Muscle layer of duodenum (tissue), 2 donors: Measurements from ENCODE around the gene ZNF436.

Experiments
- H3K27ac ChIP-seq: one replicate; pipeline ENCODE4 v1.7.0; 2013; ENCODE audit warnings: mild to moderate bottlenecking, low read length
- H3K27me3 ChIP-seq: one replicate; pipeline ENCODE4 v1.7.0; 2013; ENCODE audit warnings: low read depth, mild to moderate bottlenecking, control low read depth, low read length
- H3K36me3 ChIP-seq, 2 donors: one replicate each; pipeline ENCODE4 v1.7.0; 2013; ENCODE audit warnings: low read length in 2 of 2, control low read depth in 1 of 2, mild to moderate bottlenecking in 1 of 2; ENCODE audit not compliant: insufficient read depth in 2 of 2, control insufficient read depth in 1 of 2
- H3K4me1 ChIP-seq, 2 donors: one replicate each; pipeline ENCODE4 v1.7.0; 2013; ENCODE audit warnings: low read length in 2 of 2, mild to moderate bottlenecking in 2 of 2, control low read depth in 1 of 2, moderate library complexity in 1 of 2; ENCODE audit not compliant: insufficient read depth in 2 of 2, control insufficient read depth in 1 of 2
- H3K4me3 ChIP-seq, 2 donors: one replicate each; pipeline ENCODE4 v1.7.0; 2013; ENCODE audit warnings: low read length in 2 of 2, low read depth in 1 of 2, mild to moderate bottlenecking in 1 of 2
- H3K9me3 ChIP-seq, 2 donors: one replicate each; pipeline ENCODE4 v1.7.0; 2013; ENCODE audit warnings: low read length in 2 of 2, control low read depth in 1 of 2, mild to moderate bottlenecking in 1 of 2; ENCODE audit not compliant: control insufficient read depth in 1 of 2
- donor health status: healthy.

ZNF436 gene

GRCh38 chr1:23358310-23358875 lies 11.2 kb downstream of the ZNF436 start:
- Histone ChIP-seq H3K4me1 (peaks cover 0 to 9% of the 10 kb centered on the region in 2 donors), H3K27me3 (no peaks in the 10 kb centered on the region), H3K4me3 (no peak overlapping the region), H3K36me3 (peaks cover 36 to 40% of the 10 kb centered on the region in 2 donors), H3K9me3 (peaks cover 36 to 40% of the 10 kb centered on the region in 2 donors), H3K27ac (no peak overlapping the region)

GRCh38 chr1:23357138-23357908 lies 12.3 kb downstream of the ZNF436 start:
- Histone ChIP-seq H3K27ac (no peak overlapping the region), H3K9me3 (peaks cover 28 to 29% of the 10 kb centered on the region in 2 donors), H3K4me1 (peaks cover 0 to 9% of the 10 kb centered on the region in 2 donors), H3K27me3 (no peaks in the 10 kb centered on the region), H3K4me3 (peak overlapping the region in 1 of 2 donors; percentile 12), H3K36me3 (peaks cover 25 to 30% of the 10 kb centered on the region in 2 donors)

DNA sequence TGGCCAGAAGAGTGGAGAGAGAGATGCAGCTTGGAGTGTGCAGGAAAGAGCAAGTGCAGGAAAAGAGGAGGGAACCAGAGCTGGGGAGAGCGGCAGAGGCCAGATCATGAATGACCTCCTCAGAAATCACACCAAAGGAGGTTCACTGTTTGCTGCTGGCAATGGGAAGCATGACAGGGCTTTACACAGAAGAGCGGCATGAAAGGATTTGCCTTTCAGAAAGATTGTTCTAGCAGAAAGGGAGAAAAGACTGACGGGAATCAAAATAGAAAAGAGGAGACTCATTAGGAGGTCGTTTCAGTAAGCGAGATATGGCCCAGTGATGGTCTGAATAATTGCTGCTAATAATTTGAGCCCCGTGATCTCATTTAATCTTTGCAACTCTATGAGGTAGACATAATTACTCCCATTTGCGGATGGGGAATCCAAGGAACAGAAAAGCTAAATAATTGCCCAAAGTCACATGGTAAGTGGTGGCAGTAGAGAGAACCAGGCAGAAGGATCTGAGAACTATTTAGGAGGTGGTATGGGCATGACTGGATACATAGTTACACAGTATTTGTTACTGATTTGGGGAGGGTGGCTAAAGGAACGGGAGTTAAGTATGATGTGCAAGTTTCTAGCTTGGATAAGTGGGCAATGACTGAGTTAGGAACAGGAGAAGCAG lies 13.0 kb downstream of the ZNF436 start:
- H3K4me3 ChIP-seq: no peak overlapping the region
- peaks cover 21 to 22% of the 10 kb centered on the region in 2 donors for H3K9me3 ChIP-seq
- H3K27ac ChIP-seq: no peak overlapping the region

GRCh38 chr1:23354245-23354644 lies 15.4 kb downstream of the ZNF436 start:
- Histone ChIP-seq H3K27me3 (no peaks in the 10 kb centered on the region), H3K27ac (no peak overlapping the region), H3K4me1 (peaks cover 0 to 9% of the 10 kb centered on the region in 2 donors), H3K4me3 (no peak overlapping the region), H3K36me3 (no peaks in the 10 kb centered on the region), H3K9me3 (no peaks in the 10 kb centered on the region)

More for the DNA sequence above, 13.0 kb downstream of the ZNF436 start:
- H3K36me3 ChIP-seq: peaks cover 18 to 22% of the 10 kb centered on the region in 2 donors
- no peaks in the 10 kb centered on the region for H3K27me3 ChIP-seq
- peaks cover 0 to 9% of the 10 kb centered on the region in 2 donors for H3K4me1 ChIP-seq

- no peak overlapping the region for H3K27ac ChIP-seq
- H3K36me3 ChIP-seq: no peaks in the 10 kb centered on the region
- no peaks in the 10 kb centered on the region for H3K4me1 ChIP-seq
- H3K4me3 ChIP-seq: no peak overlapping the region
- H3K9me3 ChIP-seq: no peaks in the 10 kb centered on the region
- no peaks in the 10 kb centered on the region for H3K27me3 ChIP-seq
Observed at GRCh38 chr1:23352096-23352695, 17.4 kb downstream of the ZNF436 start.

DNA sequence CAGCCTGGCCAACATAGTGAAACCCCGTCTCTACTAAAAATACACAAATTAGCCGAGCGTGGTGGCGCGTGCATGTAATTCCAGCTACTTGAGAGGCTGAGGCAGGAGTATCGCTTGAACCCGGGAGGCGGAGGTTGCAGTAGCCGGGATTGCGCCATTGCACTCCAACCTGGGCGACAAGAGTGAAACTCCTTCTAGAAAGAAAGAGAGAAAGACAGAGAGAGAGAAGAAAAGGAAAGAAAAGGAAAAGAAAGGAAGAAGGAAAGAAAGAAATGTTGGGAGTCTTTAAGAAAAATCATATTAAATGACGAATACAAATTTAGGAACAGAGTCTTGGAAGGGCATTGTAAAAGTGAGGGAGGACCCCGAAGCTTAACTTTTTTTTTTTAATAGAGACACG lies 23.7 kb downstream of the ZNF436 start:
- H3K4me1 ChIP-seq: peaks cover 19 to 21% of the 10 kb centered on the region in 2 donors
- H3K4me3 ChIP-seq: no peak overlapping the region
- H3K27ac ChIP-seq: no peak overlapping the region
- H3K36me3 ChIP-seq: peaks cover 0 to 9% of the 10 kb centered on the region in 2 donors
- no peaks in the 10 kb centered on the region for H3K9me3 ChIP-seq
- no peaks in the 10 kb centered on the region for H3K27me3 ChIP-seq

GRCh38 chr1:23344987-23345472 lies 24.6 kb downstream of the ZNF436 start:
- peak overlapping the region; percentile 98 for H3K27ac ChIP-seq
- H3K4me3 ChIP-seq: peak overlapping the region; percentile 77 to 91
- peaks cover 23 to 30% of the 10 kb centered on the region in 2 donors for H3K4me1 ChIP-seq
- peaks cover 0 to 9% of the 10 kb centered on the region in 2 donors for H3K36me3 ChIP-seq
- H3K27me3 ChIP-seq: no peaks in the 10 kb centered on the region
- H3K9me3 ChIP-seq: no peaks in the 10 kb centered on the region

DNA sequence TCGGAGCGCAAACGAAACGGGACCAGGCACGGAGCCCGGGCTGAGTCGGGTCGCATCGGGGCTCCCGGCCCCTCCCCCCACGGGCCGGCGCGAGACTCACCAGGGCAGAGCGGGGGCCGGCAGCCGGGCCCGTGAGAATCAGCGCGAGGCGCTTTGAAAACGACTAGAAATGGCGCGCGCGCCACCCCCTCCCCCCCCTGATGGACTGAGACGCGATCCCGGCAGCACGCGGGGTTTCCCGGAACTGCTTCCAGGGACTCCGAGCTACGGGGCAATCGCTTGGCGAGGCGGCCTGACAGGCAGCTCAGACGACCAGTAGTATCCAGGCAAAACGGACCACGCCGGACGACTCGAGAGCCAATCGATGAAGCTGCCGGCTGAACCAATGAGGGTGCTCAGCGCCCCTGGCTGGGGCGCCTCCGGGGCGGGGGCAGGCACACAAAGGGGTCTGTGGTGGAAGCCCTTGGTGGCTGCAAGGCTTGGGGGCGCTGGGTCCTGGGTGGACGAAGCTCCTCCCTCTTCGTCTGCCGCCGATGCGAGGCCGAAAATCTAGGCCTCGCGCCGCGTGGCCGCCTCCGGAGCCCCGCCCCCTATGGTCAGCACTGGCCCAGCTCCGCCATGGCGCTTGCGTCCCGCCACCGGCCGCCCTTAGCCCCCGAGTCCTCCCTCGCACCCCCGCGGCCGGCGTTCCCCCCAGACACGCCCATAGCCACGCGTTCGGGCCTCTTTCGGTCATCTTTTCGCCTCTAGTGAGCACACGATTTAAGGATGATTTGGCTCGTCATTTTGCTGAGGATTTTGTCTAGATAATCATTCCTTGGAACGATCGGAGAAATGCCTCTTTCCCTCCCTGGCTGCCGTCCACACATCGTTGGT lies 25.3 kb downstream of the ZNF436 start, which contains the start of gene HNRNPR:
Gene HNRNPR (minus strand): TSS at position 174 of the 876 bp plus-strand sequence. CDS start 3,276 bp downstream, outside the sequence.
- peaks cover 23 to 37% of the 10 kb centered on the region in 2 donors for H3K4me1 ChIP-seq

DNA sequence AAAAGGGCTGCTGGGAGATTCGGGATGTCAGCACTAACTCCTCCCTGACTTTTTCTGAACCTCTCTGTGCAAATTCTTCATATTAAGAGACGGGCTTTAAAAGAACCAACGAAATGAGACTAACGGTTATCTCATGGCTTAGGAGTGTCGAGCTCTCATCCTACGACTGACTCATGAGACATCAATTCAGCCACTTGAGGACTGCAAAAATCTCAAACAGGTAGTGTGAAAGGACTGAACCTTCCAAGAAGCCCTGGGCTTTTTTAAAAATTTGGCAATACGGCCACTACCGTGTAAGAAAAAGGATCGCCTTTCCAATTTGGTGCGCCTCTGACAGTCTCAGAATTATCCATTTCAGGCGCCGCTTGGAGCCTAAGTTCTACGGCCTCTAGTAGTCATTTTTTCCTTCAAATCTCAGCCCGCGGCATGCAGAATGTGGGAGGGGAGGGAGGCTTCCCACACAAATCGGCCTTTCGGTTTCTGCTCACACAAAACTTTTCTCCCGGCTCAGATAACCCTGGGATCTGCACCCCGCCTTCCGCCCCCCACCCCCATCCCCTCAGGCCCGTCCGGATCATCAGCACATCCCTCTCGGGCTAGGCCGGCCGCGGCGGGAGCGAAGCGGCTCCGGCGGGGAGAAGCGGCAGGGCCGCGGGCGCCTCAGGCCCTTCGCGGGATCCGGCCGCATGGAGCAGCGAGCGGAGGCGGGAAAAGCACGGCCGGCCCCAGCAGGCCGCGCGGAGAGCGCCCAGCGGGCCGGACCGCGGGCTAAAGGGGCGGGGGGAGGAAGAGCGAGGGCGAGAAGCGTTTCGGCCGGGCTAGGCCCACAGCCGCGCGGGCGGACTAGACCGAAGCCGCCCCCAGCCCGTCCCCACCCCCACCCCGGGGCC lies 26.2 kb downstream of the ZNF436 start:
- H3K27me3 ChIP-seq: no peaks in the 10 kb centered on the region
- peaks cover 0 to 9% of the 10 kb centered on the region in 2 donors for H3K36me3 ChIP-seq
- no peaks in the 10 kb centered on the region for H3K9me3 ChIP-seq
- H3K4me3 ChIP-seq: peak overlapping the region; percentile 77 to 91
- H3K27ac ChIP-seq: peak overlapping the region; percentile 98
- peaks cover 30 to 46% of the 10 kb centered on the region in 2 donors for H3K4me1 ChIP-seq

More for the DNA sequence above, 25.3 kb downstream of the ZNF436 start, which contains the start of gene HNRNPR:
- Histone ChIP-seq H3K9me3 (no peaks in the 10 kb centered on the region), H3K27me3 (no peaks in the 10 kb centered on the region), H3K27ac (peak within 1 kb of the TSS; percentile 98), H3K36me3 (peaks cover 0 to 9% of the 10 kb centered on the region in 2 donors), H3K4me3 (peak within 1 kb of the TSS; percentile 77 to 91)
